Measurements from ENCODE around the gene ABCB6. TPM values are rescaled to one million over a fixed set of nuclear protein-coding genes. Genes with fewer than 3 reads are reported as not detected.
"Not testable (repeated sequence)": the region's sequence is repeated elsewhere in the genome, so short reads cannot be mapped to it uniquely, and the experiment has no call there.

The ABCB6 gene
- total RNA-seq, 1 experiment from 2014 or later: 21.1 TPM

GRCh38 chr2:219266886-219267285 lies 48.1 kb upstream of the ABCB6 start:
- intact Hi-C loops (cut with micrococcal nuclease): no loop called here
- no peaks in the 10 kb centered on the region for H3K36me3 ChIP-seq (ENCODE audit: low read depth, low read length)
- H3K79me2 ChIP-seq (ENCODE audit: low read length): no peaks in the 10 kb centered on the region
- DNase-seq (no peak), ATAC-seq (no peak)
- H3K27ac ChIP-seq (ENCODE audit: low read length): no peak overlapping the region
- H4K20me1 ChIP-seq (ENCODE audit: low read length): no peaks in the 10 kb centered on the region
- POLR2A ChIA-PET (ENCODE audit: unreplicated experiment): no interaction called here
- H3F3A ChIP-seq (ENCODE audit: low read length, unreplicated experiment): no peaks in the 10 kb centered on the region
- no TSS peak for BruUV-seq (replicated peaks)
- H3K4me3 ChIP-seq (ENCODE audit: low read length): no peak overlapping the region
- H3K9ac ChIP-seq (ENCODE audit: low read length): no peak overlapping the region
- H3K27me3 ChIP-seq (ENCODE audit: low read length): no peaks in the 10 kb centered on the region
- H2AFZ ChIP-seq (ENCODE audit: low read length): no peak overlapping the region
- TF ChIP-seq CTCF (conservative IDR thresholded peaks at IDR 0.05; ENCODE audit: low read depth, low read length) (no peak), EZH2 (IDR thresholded peaks at IDR 0.05; ENCODE audit: low read length, unreplicated experiment) (no peak), EZH2phosphoT487 (IDR thresholded peaks at IDR 0.05; ENCODE audit: borderline replicate concordance, low read length) (no peak)
- no peaks in the 10 kb centered on the region for H3K9me2 ChIP-seq (replicated peaks; ENCODE audit: low read length)
- no peak overlapping the region for H3K4me2 ChIP-seq (ENCODE audit: low read length)
- CTCF ChIA-PET: no interaction called here
- H3K9me3 ChIP-seq (ENCODE audit: low read length): no peaks in the 10 kb centered on the region
- H3K4me1 ChIP-seq (ENCODE audit: insufficient read depth, low read length): no peaks in the 10 kb centered on the region

GRCh38 chr2:219266232-219266631 lies 47.5 kb upstream of the ABCB6 start:
- H3K4me3 ChIP-seq (ENCODE audit: low read length): no peak overlapping the region
- no peak for ATAC-seq
- intact Hi-C loops (cut with micrococcal nuclease): no loop called here
- ChIA-PET POLR2A (ENCODE audit: unreplicated experiment) (no interaction called here), CTCF (no interaction called here)
- no peak overlapping the region for H2AFZ ChIP-seq (ENCODE audit: low read length)
- H3K36me3 ChIP-seq (ENCODE audit: low read depth, low read length): no peaks in the 10 kb centered on the region
- no peaks in the 10 kb centered on the region for H3K4me1 ChIP-seq (ENCODE audit: insufficient read depth, low read length)
- H4K20me1 ChIP-seq (ENCODE audit: low read length): no peaks in the 10 kb centered on the region
- no peak overlapping the region for H3K27ac ChIP-seq (ENCODE audit: low read length)
- BruUV-seq (replicated peaks): no TSS peak
- no peak overlapping the region for H3K9ac ChIP-seq (ENCODE audit: low read length)
- H3K9me3 ChIP-seq (ENCODE audit: low read length): no peaks in the 10 kb centered on the region
- H3K4me2 ChIP-seq (ENCODE audit: low read length): no peak overlapping the region
- no peaks in the 10 kb centered on the region for H3K79me2 ChIP-seq (ENCODE audit: low read length)
- TF ChIP-seq EZH2phosphoT487 (IDR thresholded peaks at IDR 0.05; ENCODE audit: borderline replicate concordance, low read length): no peak
- TF ChIP-seq CTCF (conservative IDR thresholded peaks at IDR 0.05; ENCODE audit: low read depth, low read length): no peak
- no peak for TF ChIP-seq EZH2 (IDR thresholded peaks at IDR 0.05; ENCODE audit: low read length, unreplicated experiment)
- DNase-seq: no peak
- H3F3A ChIP-seq (ENCODE audit: low read length, unreplicated experiment): no peaks in the 10 kb centered on the region
- H3K27me3 ChIP-seq (ENCODE audit: low read length): no peaks in the 10 kb centered on the region
- no peaks in the 10 kb centered on the region for H3K9me2 ChIP-seq (replicated peaks; ENCODE audit: low read length)

DNA sequence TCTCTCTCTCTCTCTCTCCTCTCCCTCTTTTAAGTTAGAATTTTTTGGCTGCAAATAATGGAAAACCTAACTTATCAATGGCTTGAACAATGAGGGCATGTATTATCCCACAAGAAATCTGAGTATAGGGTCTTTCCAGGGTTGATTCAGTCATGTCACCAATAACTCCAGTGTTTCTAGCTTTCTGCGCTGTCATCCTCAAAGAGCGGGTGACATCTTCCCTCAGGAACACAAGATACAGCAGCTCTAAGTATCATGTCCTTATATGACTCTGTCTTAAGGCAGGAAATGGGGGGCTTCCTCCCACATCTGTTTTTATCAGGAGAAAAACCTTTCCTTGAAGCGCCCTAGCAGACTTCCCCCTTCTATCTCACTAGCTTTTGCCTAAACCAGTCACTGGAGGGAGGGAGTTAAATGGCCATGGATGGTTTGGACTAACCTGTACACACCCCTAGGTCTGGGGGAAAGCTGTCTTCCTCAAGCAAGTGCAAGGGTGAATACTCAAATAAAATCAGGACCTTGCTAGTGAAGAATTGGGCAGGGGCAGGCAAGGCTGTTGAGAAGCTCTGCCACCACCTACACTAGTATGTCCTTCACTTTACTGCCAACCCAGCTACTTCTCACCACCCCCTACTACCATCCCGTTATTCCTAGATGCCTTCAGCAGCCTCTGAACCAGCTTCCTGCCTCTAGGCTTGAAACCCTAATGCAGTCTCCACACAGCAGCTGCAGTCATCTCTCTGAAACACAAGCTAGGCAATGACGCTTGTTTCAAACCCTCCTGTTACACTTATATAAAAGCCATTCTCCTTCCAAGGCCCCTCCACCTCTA lies 42.5 kb upstream of the ABCB6 start:
- Histone ChIP-seq H2AFZ (ENCODE audit: low read length) (no peak overlapping the region), H3K27ac (ENCODE audit: low read length) (no peak overlapping the region), H3K4me3 (ENCODE audit: low read length) (no peak overlapping the region), H3K4me2 (ENCODE audit: low read length) (no peak overlapping the region), H3K9me3 (ENCODE audit: low read length) (no peaks in the 10 kb centered on the region), H3K27me3 (ENCODE audit: low read length) (no peaks in the 10 kb centered on the region), H3K36me3 (ENCODE audit: low read depth, low read length) (no peaks in the 10 kb centered on the region), H3K9ac (ENCODE audit: low read length) (no peak overlapping the region), H4K20me1 (ENCODE audit: low read length) (no peaks in the 10 kb centered on the region), H3F3A (ENCODE audit: low read length, unreplicated experiment) (no peaks in the 10 kb centered on the region), H3K9me2 (replicated peaks; ENCODE audit: low read length) (no peaks in the 10 kb centered on the region), H3K79me2 (ENCODE audit: low read length) (no peaks in the 10 kb centered on the region), H3K4me1 (ENCODE audit: insufficient read depth, low read length) (no peaks in the 10 kb centered on the region)
- ChIA-PET CTCF (no interaction called here), POLR2A (ENCODE audit: unreplicated experiment) (no interaction called here)
- BruUV-seq (replicated peaks): no TSS peak
- intact Hi-C loops (cut with micrococcal nuclease): no loop called here
- ATAC-seq: no peak
- TF ChIP-seq EZH2phosphoT487 (IDR thresholded peaks at IDR 0.05; ENCODE audit: borderline replicate concordance, low read length): no peak
- TF ChIP-seq CTCF (conservative IDR thresholded peaks at IDR 0.05; ENCODE audit: low read depth, low read length): no peak
- no peak for TF ChIP-seq EZH2 (IDR thresholded peaks at IDR 0.05; ENCODE audit: low read length, unreplicated experiment)
- no peak for DNase-seq

- H3K4me2 ChIP-seq (ENCODE audit: low read length); H3K4me1 ChIP-seq (ENCODE audit: insufficient read depth, low read length); H3K9me3 ChIP-seq (ENCODE audit: low read length); H3F3A ChIP-seq (ENCODE audit: low read length, unreplicated experiment); H3K36me3 ChIP-seq (ENCODE audit: low read depth, low read length); DNase-seq; intact Hi-C loops (cut with micrococcal nuclease); H3K79me2 ChIP-seq (ENCODE audit: low read length); H3K27ac ChIP-seq (ENCODE audit: low read length); CTCF ChIA-PET; H4K20me1 ChIP-seq (ENCODE audit: low read length); H2AFZ ChIP-seq (ENCODE audit: low read length); POLR2A ChIA-PET (ENCODE audit: unreplicated experiment); H3K27me3 ChIP-seq (ENCODE audit: low read length); H3K9ac ChIP-seq (ENCODE audit: low read length); H3K4me3 ChIP-seq (ENCODE audit: low read length); BruUV-seq (replicated peaks); ATAC-seq; H3K9me2 ChIP-seq (replicated peaks; ENCODE audit: low read length): not testable (repeated sequence)
These were observed 40.2 kb upstream of the ABCB6 start for GRCh38 chr2:219258942-219259341.
